Activated CD4-positive, alpha-beta memory T cell treated with anti-CD3 and anti-CD28 coated beads, Interleukin-2, amount 10 ng/mL, durations not matched to agents 7 days and 5 days (primary cell): Measurements from ENCODE around the gene ITGB1. TPM values are rescaled to one million over a fixed set of nuclear protein-coding genes. Genes with fewer than 3 reads are reported as not detected.
"Not testable (repeated sequence)": the region's sequence is repeated elsewhere in the genome, so short reads cannot be mapped to it uniquely, and the experiment has no call there.

ENCODE experiments used
- CTCF ChIA-PET: fragments of 350-600 bp; sonication (Branson Sonifier 250); formaldehyde crosslinking; loops from one replicate; lab custom pipeline; 2021; ENCODE audit warnings: antibody characterized with exemption, inconsistent platforms; lab: Charles Lee
- POLR2A ChIA-PET: fragments of 350-600 bp; sonication (Branson Sonifier 250); formaldehyde crosslinking; loops from one replicate; lab custom pipeline; 2021; ENCODE audit warnings: antibody characterized with exemption; lab: Charles Lee
- DNase-seq: peaks from one replicate; pipeline ENCODE4 v3.0.0-alpha.2; 2020
- H3K27ac Mint-ChIP-seq: one replicate; pipeline ENCODE4 v1.8.0; 2021; ENCODE audit warnings: mild to moderate bottlenecking, mixed read lengths
- H3K27me3 Mint-ChIP-seq: one replicate; pipeline ENCODE4 v1.8.0; 2021; ENCODE audit warnings: mixed read lengths
- H3K36me3 Mint-ChIP-seq: one replicate; pipeline ENCODE4 v1.8.0; 2021; ENCODE audit warnings: low read depth, mixed read lengths
- H3K4me1 Mint-ChIP-seq: one replicate; pipeline ENCODE4 v1.8.0; 2021; ENCODE audit warnings: mixed read lengths
- H3K4me3 Mint-ChIP-seq: one replicate; pipeline ENCODE4 v1.8.0; 2021; ENCODE audit warnings: mild to moderate bottlenecking, mixed read lengths
- H3K9me3 Mint-ChIP-seq: one replicate; pipeline ENCODE4 v1.8.0; 2021; ENCODE audit warnings: mixed read lengths
- total RNA-seq, 2 experiments: library from RNA; stranded (reverse); gene quantifications; one replicate each; pipeline ENCODE4 v1.2.3, GENCODE V29; 2021

Gene ITGB1
- total RNA-seq, 2 experiments from 2014 or later = 233 to 242 TPM

- Mint-ChIP-seq H3K9me3 (peaks cover 2% of the 10 kb centered on the region), H3K36me3 (no peaks in the 10 kb centered on the region), H3K4me1 (peaks cover 18% of the 10 kb centered on the region), H3K27me3 (no peaks in the 10 kb centered on the region), H3K27ac (no peak overlapping the region), H3K4me3 (no peak overlapping the region)
- ChIA-PET POLR2A (no interaction called here), CTCF (interaction anchor here (1.0 kb wide), 1 partner anchor 22 kb away, joined by 3 read pairs; no protein-coding TSS in a partner anchor)
- DNase-seq = no peak
These were observed 29.1 kb upstream of the ITGB1 start for GRCh38 chr10:32987172-32987571.

- ChIA-PET CTCF (interaction anchor here (1.3 to 1.8 kb wide), 2 partner anchors 23 to 31 kb away, joined by 3 to 10 read pairs; no protein-coding TSS in a partner anchor), POLR2A (interaction anchor here (0.8 kb wide), 1 partner anchor 19 kb away, joined by 3 read pairs; no protein-coding TSS in a partner anchor)
- H3K27ac Mint-ChIP-seq = no peak overlapping the region
- H3K27me3 Mint-ChIP-seq = no peaks in the 10 kb centered on the region
- peaks cover 32% of the 10 kb centered on the region for H3K4me1 Mint-ChIP-seq
- H3K4me3 Mint-ChIP-seq = no peak overlapping the region
- no peaks in the 10 kb centered on the region for H3K36me3 Mint-ChIP-seq
- no peak for DNase-seq
- peaks cover 2% of the 10 kb centered on the region for H3K9me3 Mint-ChIP-seq
These were observed 27.8 kb upstream of the ITGB1 start for GRCh38 chr10:32985775-32986350.

- no peak for DNase-seq
- Mint-ChIP-seq H3K9me3 (peaks cover 2% of the 10 kb centered on the region), H3K4me3 (no peak overlapping the region), H3K4me1 (peaks cover 37% of the 10 kb centered on the region), H3K27ac (no peak overlapping the region), H3K36me3 (no peaks in the 10 kb centered on the region), H3K27me3 (no peaks in the 10 kb centered on the region)
- ChIA-PET POLR2A (interaction anchor here (0.8 kb wide), 1 partner anchor 20 kb away, joined by 3 read pairs; no protein-coding TSS in a partner anchor), CTCF (interaction anchor here (1.3 to 1.8 kb wide), 2 partner anchors 24 to 31 kb away, joined by 3 to 10 read pairs; no protein-coding TSS in a partner anchor)
These were observed 27.3 kb upstream of the ITGB1 start for GRCh38 chr10:32985341-32985764.

GRCh38 chr10:32984003-32984600 lies 26.1 kb upstream of the ITGB1 start:
- no peak overlapping the region for H3K4me3 Mint-ChIP-seq
- no peak for DNase-seq
- CTCF ChIA-PET = interaction anchor here (0.7 to 1.8 kb wide), 4 partner anchors 10 to 279 kb away, joined by 3 to 10 read pairs (median 3); no protein-coding TSS in a partner anchor
- H3K4me1 Mint-ChIP-seq = peaks cover 40% of the 10 kb centered on the region
- no peaks in the 10 kb centered on the region for H3K27me3 Mint-ChIP-seq
- no peaks in the 10 kb centered on the region for H3K9me3 Mint-ChIP-seq
- POLR2A ChIA-PET = no interaction called here
- no peaks in the 10 kb centered on the region for H3K36me3 Mint-ChIP-seq
- no peak overlapping the region for H3K27ac Mint-ChIP-seq

- H3K4me3 Mint-ChIP-seq = no peak overlapping the region
- ChIA-PET POLR2A (interaction anchor here (3.3 to 4.4 kb wide), 3 partner anchors 26 to 132 kb away, joined by 15 to 100 read pairs (median 28); partner anchors contain the start of gene ITGB1), CTCF (interaction anchor here (0.5 to 3.4 kb wide), 3 partner anchors 9 to 26 kb away, joined by 3 to 16 read pairs (median 3); no protein-coding TSS in a partner anchor)
These were observed 25.2 kb upstream of the ITGB1 start for GRCh38 chr10:32982911-32983909.

GRCh38 chr10:32982293-32982709 lies 24.3 kb upstream of the ITGB1 start:
- Mint-ChIP-seq H3K36me3 (no peaks in the 10 kb centered on the region), H3K4me1 (peaks cover 42% of the 10 kb centered on the region), H3K27me3 (no peaks in the 10 kb centered on the region), H3K27ac (peak overlapping the region; percentile 93), H3K4me3 (no peak overlapping the region), H3K9me3 (no peaks in the 10 kb centered on the region)
- POLR2A ChIA-PET = interaction anchor here (1.3 to 4.4 kb wide), 6 partner anchors 26 to 604 kb away, joined by 3 to 100 read pairs (median 17); partner anchors contain the start of gene ITGB1
- no peak for DNase-seq
- CTCF ChIA-PET = interaction anchor here (3.4 kb wide), 1 partner anchor 27 kb away, joined by 16 read pairs; no protein-coding TSS in a partner anchor

More at GRCh38 chr10:32982911-32983909, 25.2 kb upstream of the ITGB1 start:
- DNase-seq = no peak
- Mint-ChIP-seq H3K36me3 (no peaks in the 10 kb centered on the region), H3K9me3 (no peaks in the 10 kb centered on the region), H3K4me1 (peaks cover 42% of the 10 kb centered on the region), H3K27ac (no peak overlapping the region), H3K27me3 (no peaks in the 10 kb centered on the region)

GRCh38 chr10:32981760-32982159 lies 23.7 kb upstream of the ITGB1 start:
- ChIA-PET CTCF (interaction anchor here (0.9 to 3.4 kb wide), 3 partner anchors 27 to 536 kb away, joined by 3 to 16 read pairs (median 12); partner anchors contain the start of gene CCDC7), POLR2A (interaction anchor here (1.1 to 4.4 kb wide), 11 partner anchors 10 to 604 kb away, joined by 3 to 100 read pairs (median 6); partner anchors contain the start of gene ITGB1)
- peak; percentile 24 for DNase-seq
- H3K4me3 Mint-ChIP-seq = no peak overlapping the region
- no peaks in the 10 kb centered on the region for H3K9me3 Mint-ChIP-seq
- H3K4me1 Mint-ChIP-seq = peaks cover 42% of the 10 kb centered on the region
- H3K27me3 Mint-ChIP-seq = no peaks in the 10 kb centered on the region
- H3K27ac Mint-ChIP-seq = peak overlapping the region; percentile 93
- no peaks in the 10 kb centered on the region for H3K36me3 Mint-ChIP-seq

- H3K36me3 Mint-ChIP-seq = no peaks in the 10 kb centered on the region
- H3K27me3 Mint-ChIP-seq = no peaks in the 10 kb centered on the region
- CTCF ChIA-PET = interaction anchor here (0.6 to 3.4 kb wide), 12 partner anchors 15 to 603 kb away, joined by 3 to 16 read pairs (median 4); partner anchors contain the start of gene CCDC7
- peaks cover 42% of the 10 kb centered on the region for H3K4me1 Mint-ChIP-seq
- DNase-seq = peak; percentile 89
- POLR2A ChIA-PET = interaction anchor here (0.8 to 4.4 kb wide), 26 partner anchors 9 to 628 kb away, joined by 3 to 100 read pairs (median 4); partner anchors contain the start of genes CCDC7 and ITGB1
- no peaks in the 10 kb centered on the region for H3K9me3 Mint-ChIP-seq
- H3K27ac Mint-ChIP-seq = peak overlapping the region; percentile 93
- H3K4me3 Mint-ChIP-seq = peak overlapping the region; percentile 88
These were observed 22.8 kb upstream of the ITGB1 start for GRCh38 chr10:32980558-32981468.

GRCh38 chr10:32980242-32980557 lies 22.2 kb upstream of the ITGB1 start:
- DNase-seq = no peak
- Mint-ChIP-seq H3K27ac (peak overlapping the region; percentile 93), H3K9me3 (no peaks in the 10 kb centered on the region), H3K4me1 (peaks cover 38% of the 10 kb centered on the region), H3K4me3 (peak overlapping the region; percentile 88), H3K36me3 (no peaks in the 10 kb centered on the region), H3K27me3 (no peaks in the 10 kb centered on the region)
- ChIA-PET POLR2A (interaction anchor here (0.8 to 4.4 kb wide), 22 partner anchors 9 to 628 kb away, joined by 3 to 100 read pairs (median 4); partner anchors contain the start of genes CCDC7 and ITGB1), CTCF (interaction anchor here (0.6 to 3.4 kb wide), 9 partner anchors 14 to 602 kb away, joined by 3 to 16 read pairs (median 5); no protein-coding TSS in a partner anchor)

- POLR2A ChIA-PET = interaction anchor here (0.8 to 4.4 kb wide), 19 partner anchors 8 to 627 kb away, joined by 3 to 100 read pairs (median 5); partner anchors contain the start of genes CCDC7 and ITGB1
- peak overlapping the region; percentile 30 for H3K4me3 Mint-ChIP-seq
These were observed 21.7 kb upstream of the ITGB1 start for GRCh38 chr10:32979719-32980118.

GRCh38 chr10:32979041-32979440 lies 21.0 kb upstream of the ITGB1 start:
- Mint-ChIP-seq H3K4me1 (peaks cover 40% of the 10 kb centered on the region), H3K9me3 (no peaks in the 10 kb centered on the region), H3K36me3 (no peaks in the 10 kb centered on the region), H3K27ac (no peak overlapping the region), H3K27me3 (no peaks in the 10 kb centered on the region), H3K4me3 (no peak overlapping the region)
- no peak for DNase-seq
- ChIA-PET CTCF (interaction anchor here (2.1 kb wide), 1 partner anchor 24 kb away, joined by 7 read pairs; no protein-coding TSS in a partner anchor), POLR2A (interaction anchor here (1.5 to 4.4 kb wide), 2 partner anchors 23 to 622 kb away, joined by 4 to 100 read pairs; partner anchors contain the start of gene ITGB1)

More at GRCh38 chr10:32979719-32980118, 21.7 kb upstream of the ITGB1 start:
- H3K27me3 Mint-ChIP-seq, H3K9me3 Mint-ChIP-seq, DNase-seq, H3K27ac Mint-ChIP-seq, H3K36me3 Mint-ChIP-seq: not testable (repeated sequence)
- CTCF ChIA-PET = interaction anchor here (0.6 to 3.4 kb wide), 8 partner anchors 21 to 602 kb away, joined by 3 to 16 read pairs (median 5); no protein-coding TSS in a partner anchor
- peaks cover 38% of the 10 kb centered on the region for H3K4me1 Mint-ChIP-seq
